Measurements from ENCODE around the gene PIKFYVE.
"Not testable (repeated sequence)": the region's sequence is repeated elsewhere in the genome, so short reads cannot be mapped to it uniquely, and the experiment has no call there.

The PIKFYVE gene

DNA sequence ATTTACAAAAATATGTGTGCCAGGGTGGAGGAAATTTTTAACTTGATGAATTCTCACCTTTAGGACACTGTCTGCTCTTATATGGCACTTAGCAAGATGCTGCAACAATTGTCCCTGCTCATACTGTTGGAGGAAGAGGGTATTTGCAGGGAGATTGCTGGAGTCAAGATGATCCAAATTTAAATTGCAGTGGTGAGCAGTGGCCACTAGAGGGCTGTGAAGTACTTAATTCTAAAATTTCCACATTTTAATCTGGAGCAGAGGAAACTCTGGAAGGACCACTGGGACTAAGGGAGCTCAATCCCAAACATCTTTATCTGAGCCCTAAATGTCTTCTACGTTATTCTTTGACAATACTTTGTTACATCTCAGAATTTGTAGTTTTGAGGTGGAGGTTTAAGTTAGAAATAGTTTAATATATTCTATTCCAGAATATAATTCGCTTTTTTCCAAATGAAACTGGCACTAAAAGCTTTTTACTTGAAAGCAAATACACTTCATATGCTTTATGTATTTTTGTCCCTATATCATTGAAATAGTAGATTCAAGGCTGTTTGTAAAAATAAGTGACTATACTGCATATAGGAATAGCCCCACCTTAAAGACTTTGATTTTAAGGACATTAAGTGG is 107.5 kb downstream of the PIKFYVE start:
- no peaks in the 10 kb centered on the region for H3K9me3 ChIP-seq (ENCODE audit: control insufficient read depth, low read length)
- no peak overlapping the region for H3K27ac ChIP-seq (ENCODE audit: insufficient read depth, low read length, poor library complexity, severe bottlenecking)
- no peaks in the 10 kb centered on the region for H3K36me3 ChIP-seq (ENCODE audit: control insufficient read depth, insufficient read depth, low read length)
- no peak overlapping the region for H3K4me3 ChIP-seq (ENCODE audit: insufficient read depth, low read depth, low read length, poor library complexity, severe bottlenecking)
- no peaks in the 10 kb centered on the region for H3K27me3 ChIP-seq (replicated peaks; ENCODE audit: control insufficient read depth, insufficient read depth, low read length, poor library complexity, severe bottlenecking)
- no peaks in the 10 kb centered on the region for H3K4me1 ChIP-seq (ENCODE audit: control insufficient read depth, insufficient read depth, low read length, poor library complexity, severe bottlenecking)
- peak in 1 of 3 donors; percentile 14 for DNase-seq

DNA sequence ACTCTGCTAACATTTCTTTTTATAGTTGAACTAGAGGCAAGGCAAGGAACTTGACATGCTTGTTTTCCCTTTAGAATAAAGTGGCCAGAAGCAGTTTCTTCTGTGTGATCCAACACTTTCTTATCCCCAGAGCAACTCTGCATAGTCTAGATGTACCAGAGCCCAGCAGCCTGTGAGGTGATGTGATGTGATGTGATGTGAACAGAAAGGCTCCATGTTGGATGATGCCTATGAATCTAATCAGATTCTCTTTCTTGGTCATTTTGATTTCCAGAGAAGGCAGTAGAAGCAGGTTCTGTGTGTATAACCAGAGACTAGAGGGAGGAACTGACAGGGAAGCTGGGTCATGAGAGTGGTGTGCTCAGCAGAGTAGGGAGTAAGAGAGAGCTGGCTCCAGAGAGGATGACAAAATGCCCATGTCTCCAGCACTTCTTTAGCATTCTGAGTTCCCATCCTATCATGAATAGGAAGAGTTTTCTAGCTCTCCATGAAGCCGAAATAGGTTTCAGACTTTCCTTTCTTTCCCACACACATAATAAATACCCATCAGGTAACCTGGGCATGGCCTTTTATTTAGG is 109.5 kb downstream of the PIKFYVE start:
- DNase-seq: no peak
- no peaks in the 10 kb centered on the region for H3K4me1 ChIP-seq (ENCODE audit: control insufficient read depth, insufficient read depth, low read length, poor library complexity, severe bottlenecking)
- H3K36me3 ChIP-seq (ENCODE audit: control insufficient read depth, insufficient read depth, low read length): no peaks in the 10 kb centered on the region
- H3K4me3 ChIP-seq (ENCODE audit: insufficient read depth, low read depth, low read length, poor library complexity, severe bottlenecking): no peak overlapping the region
- no peaks in the 10 kb centered on the region for H3K27me3 ChIP-seq (replicated peaks; ENCODE audit: control insufficient read depth, insufficient read depth, low read length, poor library complexity, severe bottlenecking)
- H3K27ac ChIP-seq (ENCODE audit: insufficient read depth, low read length, poor library complexity, severe bottlenecking): no peak overlapping the region
- no peaks in the 10 kb centered on the region for H3K9me3 ChIP-seq (ENCODE audit: control insufficient read depth, low read length)

DNA sequence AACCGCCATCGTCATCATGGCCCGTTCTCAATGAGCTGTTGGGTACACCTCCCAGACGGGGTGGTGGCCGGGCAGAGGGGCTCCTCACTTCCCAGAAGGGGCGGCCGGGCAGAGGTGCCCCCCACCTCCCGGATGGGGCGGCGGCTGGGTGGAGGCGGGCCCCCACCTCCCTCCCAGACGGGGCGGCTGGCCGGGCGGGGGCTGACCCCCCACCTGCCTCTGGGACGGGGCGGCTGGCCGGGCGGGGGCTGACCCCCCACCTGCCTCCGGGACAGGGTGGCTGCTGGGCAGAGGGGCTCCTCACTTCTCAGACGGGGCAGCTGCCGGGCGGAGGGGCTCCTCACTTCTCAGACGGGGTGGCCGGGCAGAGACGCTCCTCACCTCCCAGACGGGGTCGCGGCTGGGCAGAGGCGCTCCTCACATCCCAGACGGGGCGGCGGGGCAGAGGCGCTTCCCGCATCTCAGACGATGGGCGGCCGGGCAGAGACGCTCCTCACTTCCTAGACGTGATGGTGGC is 111.3 kb downstream of the PIKFYVE start:
- H3K36me3 ChIP-seq (ENCODE audit: control insufficient read depth, insufficient read depth, low read length); H3K4me1 ChIP-seq (ENCODE audit: control insufficient read depth, insufficient read depth, low read length, poor library complexity, severe bottlenecking); H3K27ac ChIP-seq (ENCODE audit: insufficient read depth, low read length, poor library complexity, severe bottlenecking); H3K4me3 ChIP-seq (ENCODE audit: insufficient read depth, low read depth, low read length, poor library complexity, severe bottlenecking); H3K9me3 ChIP-seq (ENCODE audit: control insufficient read depth, low read length); DNase-seq; H3K27me3 ChIP-seq (replicated peaks; ENCODE audit: control insufficient read depth, insufficient read depth, low read length, poor library complexity, severe bottlenecking): not testable (repeated sequence)

DNA sequence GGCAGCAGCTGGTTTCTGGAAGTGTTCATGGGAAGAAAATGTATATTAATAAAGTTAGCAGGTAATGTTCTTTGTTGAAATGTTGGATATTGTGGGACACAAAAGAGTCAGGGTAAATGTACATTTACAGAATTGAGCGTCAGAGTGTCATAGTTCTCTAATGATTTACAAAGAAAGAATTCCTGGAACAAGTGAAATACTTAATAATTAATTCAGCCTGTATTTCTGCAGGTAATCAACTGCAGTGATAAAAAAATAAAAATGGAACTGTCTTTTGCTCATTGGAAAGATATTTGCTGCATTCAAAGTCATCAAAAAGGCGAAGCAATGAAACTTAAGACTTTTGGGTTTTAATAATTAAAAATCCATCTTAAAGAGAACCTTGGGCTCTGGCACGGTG is 113.1 kb downstream of the PIKFYVE start:
- no peak for DNase-seq
- no peaks in the 10 kb centered on the region for H3K9me3 ChIP-seq (ENCODE audit: control insufficient read depth, low read length)
- no peak overlapping the region for H3K27ac ChIP-seq (ENCODE audit: insufficient read depth, low read length, poor library complexity, severe bottlenecking)
- H3K4me3 ChIP-seq (ENCODE audit: insufficient read depth, low read depth, low read length, poor library complexity, severe bottlenecking): no peak overlapping the region
- H3K36me3 ChIP-seq (ENCODE audit: control insufficient read depth, insufficient read depth, low read length): no peaks in the 10 kb centered on the region
- H3K4me1 ChIP-seq (ENCODE audit: control insufficient read depth, insufficient read depth, low read length, poor library complexity, severe bottlenecking): no peaks in the 10 kb centered on the region
- H3K27me3 ChIP-seq (replicated peaks; ENCODE audit: control insufficient read depth, insufficient read depth, low read length, poor library complexity, severe bottlenecking): no peaks in the 10 kb centered on the region

DNA sequence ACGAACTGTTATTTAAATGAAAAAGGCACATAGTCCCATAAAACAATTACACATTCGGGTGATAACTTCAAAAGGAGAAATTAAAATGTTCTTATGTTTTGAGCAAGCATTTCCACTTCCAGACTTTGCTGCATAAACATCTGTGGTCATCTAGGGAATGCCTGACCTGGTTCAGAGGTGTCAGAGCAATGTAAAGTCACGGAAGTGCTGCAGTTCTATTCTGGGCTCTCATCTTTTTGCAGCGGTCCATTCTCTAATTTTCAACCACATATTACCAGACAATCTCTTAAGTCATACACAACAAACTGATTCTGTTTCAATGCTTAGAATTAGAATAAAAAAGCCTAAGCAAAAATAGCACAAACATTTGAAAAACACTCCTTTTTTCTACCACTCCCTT is 118.6 kb downstream of the PIKFYVE start:
- Histone ChIP-seq H3K27ac (ENCODE audit: insufficient read depth, low read length, poor library complexity, severe bottlenecking) (no peak overlapping the region), H3K27me3 (replicated peaks; ENCODE audit: control insufficient read depth, insufficient read depth, low read length, poor library complexity, severe bottlenecking) (no peaks in the 10 kb centered on the region), H3K4me1 (ENCODE audit: control insufficient read depth, insufficient read depth, low read length, poor library complexity, severe bottlenecking) (no peaks in the 10 kb centered on the region), H3K4me3 (ENCODE audit: insufficient read depth, low read depth, low read length, poor library complexity, severe bottlenecking) (no peak overlapping the region), H3K36me3 (ENCODE audit: control insufficient read depth, insufficient read depth, low read length) (no peaks in the 10 kb centered on the region), H3K9me3 (ENCODE audit: control insufficient read depth, low read length) (no peaks in the 10 kb centered on the region)
- no peak for DNase-seq

DNA sequence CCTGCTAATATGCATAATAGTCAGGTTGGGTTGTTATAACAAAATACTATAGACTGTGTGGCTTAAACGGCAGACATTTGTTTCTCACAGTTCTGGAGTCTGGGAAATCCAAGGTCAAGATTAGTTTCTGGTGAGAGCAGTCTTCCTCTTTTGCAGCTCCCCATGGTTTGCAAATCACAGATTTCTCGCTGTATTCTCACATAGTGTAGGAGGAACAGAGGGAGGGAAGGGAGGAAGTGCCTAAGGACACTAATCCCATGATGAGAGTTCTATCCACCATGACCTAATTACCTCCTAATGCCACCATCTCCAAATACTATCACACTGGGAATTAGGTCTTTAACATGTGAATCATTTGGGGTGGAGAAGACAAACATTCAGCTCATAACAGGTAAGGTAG is 120.5 kb downstream of the PIKFYVE start:
- no peak for DNase-seq
- H3K4me1 ChIP-seq (ENCODE audit: control insufficient read depth, insufficient read depth, low read length, poor library complexity, severe bottlenecking): no peaks in the 10 kb centered on the region
- no peaks in the 10 kb centered on the region for H3K36me3 ChIP-seq (ENCODE audit: control insufficient read depth, insufficient read depth, low read length)
- peaks cover 4% of the 10 kb centered on the region for H3K27me3 ChIP-seq (replicated peaks; ENCODE audit: control insufficient read depth, insufficient read depth, low read length, poor library complexity, severe bottlenecking)
- no peak overlapping the region for H3K4me3 ChIP-seq (ENCODE audit: insufficient read depth, low read depth, low read length, poor library complexity, severe bottlenecking)
- H3K27ac ChIP-seq (ENCODE audit: insufficient read depth, low read length, poor library complexity, severe bottlenecking): no peak overlapping the region
- H3K9me3 ChIP-seq (ENCODE audit: control insufficient read depth, low read length): no peaks in the 10 kb centered on the region

DNA sequence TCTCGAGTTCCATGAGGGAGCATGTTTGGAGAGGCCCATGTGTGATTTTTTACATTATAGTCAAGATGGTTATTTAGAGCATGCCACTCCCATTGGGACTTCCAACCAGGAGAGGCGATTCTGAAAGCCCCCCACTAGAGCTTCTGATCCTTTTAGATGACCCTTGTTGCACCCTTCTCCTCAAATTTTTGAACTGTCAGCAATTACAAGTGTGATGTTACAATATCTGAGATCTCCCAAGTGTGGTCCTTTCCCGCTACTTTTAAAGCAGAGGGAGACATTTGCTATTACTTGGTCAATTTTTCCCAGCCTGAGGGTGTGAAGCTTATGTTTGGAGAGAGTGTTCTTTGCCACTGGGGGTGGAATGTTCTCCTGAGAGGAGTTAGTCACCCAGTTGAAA is 123.9 kb downstream of the PIKFYVE start:
- H3K27ac ChIP-seq (ENCODE audit: insufficient read depth, low read length, poor library complexity, severe bottlenecking): no peak overlapping the region

DNA sequence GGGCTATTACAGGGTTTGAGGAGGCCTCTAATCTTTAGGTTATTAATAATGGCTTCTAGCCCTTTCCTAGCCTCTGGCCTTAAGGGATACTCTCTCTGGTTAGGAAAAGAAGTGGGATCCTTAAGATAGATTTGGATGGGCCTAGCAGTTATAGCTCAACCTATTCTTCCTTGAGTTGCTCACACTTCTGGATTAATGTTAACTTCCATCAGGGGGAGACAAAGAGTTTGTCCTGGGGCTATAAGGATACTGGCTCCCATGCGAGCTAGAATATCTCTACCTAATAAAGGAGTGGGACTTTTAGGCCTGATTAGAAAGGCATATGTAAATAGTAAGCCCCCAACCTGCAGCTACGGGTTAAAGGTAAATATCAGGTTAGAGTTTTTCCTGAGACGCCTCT is 126.2 kb downstream of the PIKFYVE start:
- H3K9me3 ChIP-seq (ENCODE audit: control insufficient read depth, low read length): peaks cover 10% of the 10 kb centered on the region
- H3K27me3 ChIP-seq (replicated peaks; ENCODE audit: control insufficient read depth, insufficient read depth, low read length, poor library complexity, severe bottlenecking): peaks cover 4% of the 10 kb centered on the region
- no peak overlapping the region for H3K4me3 ChIP-seq (ENCODE audit: insufficient read depth, low read depth, low read length, poor library complexity, severe bottlenecking)
- H3K4me1 ChIP-seq (ENCODE audit: control insufficient read depth, insufficient read depth, low read length, poor library complexity, severe bottlenecking): no peaks in the 10 kb centered on the region
- H3K36me3 ChIP-seq (ENCODE audit: control insufficient read depth, insufficient read depth, low read length): no peaks in the 10 kb centered on the region
- H3K27ac ChIP-seq (ENCODE audit: insufficient read depth, low read length, poor library complexity, severe bottlenecking): no peak overlapping the region
- DNase-seq: no peak

More for the DNA sequence above, 123.9 kb downstream of the PIKFYVE start:
- Histone ChIP-seq H3K9me3 (ENCODE audit: control insufficient read depth, low read length) (peaks cover 10% of the 10 kb centered on the region), H3K4me1 (ENCODE audit: control insufficient read depth, insufficient read depth, low read length, poor library complexity, severe bottlenecking) (no peaks in the 10 kb centered on the region), H3K27me3 (replicated peaks; ENCODE audit: control insufficient read depth, insufficient read depth, low read length, poor library complexity, severe bottlenecking) (peaks cover 4% of the 10 kb centered on the region), H3K36me3 (ENCODE audit: control insufficient read depth, insufficient read depth, low read length) (no peaks in the 10 kb centered on the region), H3K4me3 (ENCODE audit: insufficient read depth, low read depth, low read length, poor library complexity, severe bottlenecking) (no peak overlapping the region)
- DNase-seq: no peak

DNA sequence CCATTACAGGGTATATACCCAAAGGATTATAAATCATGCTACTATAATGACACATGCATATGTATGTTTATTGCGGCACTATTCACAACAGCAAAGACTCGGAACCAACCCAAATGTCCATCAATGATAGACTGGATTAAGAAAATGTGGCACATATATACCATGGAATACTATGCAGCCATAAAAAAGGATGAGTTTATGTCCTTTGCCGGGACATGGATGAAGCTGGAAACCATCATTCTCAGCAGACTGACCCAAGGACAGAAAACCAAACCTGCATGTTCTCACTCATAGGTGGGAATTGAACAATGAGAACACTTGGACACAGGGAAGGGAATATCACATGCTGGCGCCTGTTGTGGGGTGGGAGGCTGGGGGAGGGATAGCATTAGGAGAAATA is 130.7 kb downstream of the PIKFYVE start:
- H3K9me3 ChIP-seq (ENCODE audit: control insufficient read depth, low read length): peaks cover 10% of the 10 kb centered on the region
- H3K27me3 ChIP-seq (replicated peaks; ENCODE audit: control insufficient read depth, insufficient read depth, low read length, poor library complexity, severe bottlenecking); H3K4me1 ChIP-seq (ENCODE audit: control insufficient read depth, insufficient read depth, low read length, poor library complexity, severe bottlenecking); H3K36me3 ChIP-seq (ENCODE audit: control insufficient read depth, insufficient read depth, low read length); H3K27ac ChIP-seq (ENCODE audit: insufficient read depth, low read length, poor library complexity, severe bottlenecking); H3K4me3 ChIP-seq (ENCODE audit: insufficient read depth, low read depth, low read length, poor library complexity, severe bottlenecking); DNase-seq: not testable (repeated sequence)

DNA sequence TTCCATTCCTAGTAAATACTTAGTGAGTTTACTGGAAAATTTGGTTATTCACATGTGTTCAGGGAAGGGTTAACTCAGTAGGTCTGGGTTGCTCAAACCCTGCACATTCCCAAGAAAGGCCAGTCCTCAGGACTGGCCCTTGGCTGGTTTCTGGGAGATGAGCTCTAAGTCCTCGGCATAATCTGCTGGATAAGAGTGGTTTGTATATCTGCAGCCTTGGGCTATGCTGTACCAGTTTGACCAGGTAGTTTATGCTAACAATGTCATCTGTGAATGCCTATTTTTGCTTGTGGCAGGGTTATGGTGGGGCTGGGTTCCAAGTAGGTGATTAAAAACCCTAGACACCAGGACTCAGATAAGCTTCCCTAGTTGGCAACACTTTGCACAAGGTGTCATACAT is 133.1 kb downstream of the PIKFYVE start:
- no peak for DNase-seq
- H3K36me3 ChIP-seq (ENCODE audit: control insufficient read depth, insufficient read depth, low read length): no peaks in the 10 kb centered on the region
- H3K4me1 ChIP-seq (ENCODE audit: control insufficient read depth, insufficient read depth, low read length, poor library complexity, severe bottlenecking): no peaks in the 10 kb centered on the region
- no peaks in the 10 kb centered on the region for H3K27me3 ChIP-seq (replicated peaks; ENCODE audit: control insufficient read depth, insufficient read depth, low read length, poor library complexity, severe bottlenecking)
- no peak overlapping the region for H3K4me3 ChIP-seq (ENCODE audit: insufficient read depth, low read depth, low read length, poor library complexity, severe bottlenecking)
- H3K9me3 ChIP-seq (ENCODE audit: control insufficient read depth, low read length): peaks cover 3% of the 10 kb centered on the region
- no peak overlapping the region for H3K27ac ChIP-seq (ENCODE audit: insufficient read depth, low read length, poor library complexity, severe bottlenecking)

All from effector memory CD4-positive, alpha-beta T cell (primary cell).